Astrocyte (in vitro differentiated cells and primary cell): Measurements from ENCODE around the gene PDF. TPM values are rescaled to one million over a fixed set of nuclear protein-coding genes. Genes with fewer than 3 reads are reported as not detected.

Source experiments
- DNase-seq: peaks from one replicate; pipeline ENCODE4 v3.0.0-alpha.2; 2010; ENCODE audit warnings: low read depth
- FAIRE-seq: peaks from 2 replicates; lab custom pipeline; 2011; peaks lifted over from hg19 to GRCh38; lab: Jason Lieb, UNC
- H2AFZ ChIP-seq: 2 replicates; pipeline ENCODE4 v1.6.0; 2012; ENCODE audit warnings: low read depth, low read length, inconsistent platforms
- H3K27ac ChIP-seq: 2 replicates; pipeline ENCODE4 v1.5.1; 2011; ENCODE audit warnings: low read depth, low read length, inconsistent platforms
- H3K27me3 ChIP-seq: 2 replicates; pipeline ENCODE4 v1.6.0; 2011; ENCODE audit warnings: low read length, inconsistent platforms; ENCODE audit not compliant: insufficient read depth
- H3K36me3 ChIP-seq: 2 replicates; pipeline ENCODE4 v1.5.1; 2011; ENCODE audit warnings: low read length, inconsistent platforms; ENCODE audit not compliant: insufficient read depth
- H3K4me1 ChIP-seq: 2 replicates; pipeline ENCODE4 v1.5.1; 2011; ENCODE audit warnings: low read length, inconsistent platforms; ENCODE audit not compliant: insufficient read depth
- H3K4me2 ChIP-seq: 2 replicates; pipeline ENCODE4 v1.6.0; 2012; ENCODE audit warnings: low read length, inconsistent platforms
- H3K4me3 ChIP-seq: 2 replicates; pipeline ENCODE4 v1.5.1; 2011; ENCODE audit warnings: low read depth, mild to moderate bottlenecking, low read length, inconsistent platforms; ENCODE audit not compliant: insufficient read depth
- H3K79me2 ChIP-seq: 2 replicates; pipeline ENCODE4 v1.6.0; 2012; ENCODE audit warnings: mild to moderate bottlenecking, low read length, inconsistent platforms; ENCODE audit not compliant: insufficient read depth
- H3K9ac ChIP-seq: 2 replicates; pipeline ENCODE4 v1.6.0; 2012; ENCODE audit warnings: mild to moderate bottlenecking, low read length, inconsistent platforms
- H3K9me3 ChIP-seq: 2 replicates; pipeline ENCODE4 v1.5.1; 2012; ENCODE audit warnings: low read depth, mild to moderate bottlenecking, low read length, inconsistent platforms; ENCODE audit not compliant: insufficient read depth
- H4K20me1 ChIP-seq: 2 replicates; pipeline ENCODE4 v1.6.0; 2012; ENCODE audit warnings: low read length, inconsistent platforms; ENCODE audit not compliant: insufficient read depth
- H3K27ac Mint-ChIP-seq: one replicate; pipeline ENCODE4 v1.8.0; 2021; ENCODE audit warnings: mild to moderate bottlenecking, mixed read lengths; ENCODE audit not compliant: unreplicated experiment
- H3K27me3 Mint-ChIP-seq: one replicate; pipeline ENCODE4 v1.8.0; 2021; ENCODE audit warnings: low read depth, mixed read lengths; ENCODE audit not compliant: unreplicated experiment
- H3K36me3 Mint-ChIP-seq: one replicate; pipeline ENCODE4 v1.8.0; 2021; ENCODE audit warnings: low read depth, mixed read lengths; ENCODE audit not compliant: unreplicated experiment
- H3K4me1 Mint-ChIP-seq: one replicate; pipeline ENCODE4 v1.8.0; 2021; ENCODE audit warnings: low read depth, mixed read lengths; ENCODE audit not compliant: unreplicated experiment
- H3K4me3 Mint-ChIP-seq: one replicate; pipeline ENCODE4 v1.8.0; 2021; ENCODE audit warnings: mild to moderate bottlenecking, moderate library complexity, mixed read lengths; ENCODE audit not compliant: unreplicated experiment
- H3K9me3 Mint-ChIP-seq: one replicate; pipeline ENCODE4 v1.8.0; 2021; ENCODE audit warnings: mild to moderate bottlenecking, mixed read lengths; ENCODE audit not compliant: unreplicated experiment
- CTCF ChIP-seq: IDR thresholded peaks from 2 replicates; pipeline ENCODE4 v1.5.1; 2011; ENCODE audit warnings: low read depth, mild to moderate bottlenecking, inconsistent platforms, low read length, moderate library complexity; ENCODE audit not compliant: insufficient read depth
- EZH2 ChIP-seq: IDR thresholded peaks from 2 replicates; pipeline ENCODE4 v1.6.1; 2012; ENCODE audit warnings: mild to moderate bottlenecking, low read length, inconsistent platforms; ENCODE audit not compliant: insufficient read depth
- total RNA-seq: library from RNA; stranded (reverse); gene quantifications from 2 replicates; pipeline ENCODE4 v1.2.1, GENCODE V29; 2021

Gene PDF
- total RNA-seq, 1 donor from 2014 or later: 14.9 TPM

GRCh38 chr16:69334696-69335095 lies 4.3 kb upstream of the PDF start:
- no peaks in the 10 kb centered on the region for H3K9me3 Mint-ChIP-seq
- no peak for FAIRE-seq
- Histone ChIP-seq H3K27me3 (no peaks in the 10 kb centered on the region), H3K27ac (no peak overlapping the region), H3K4me1 (peaks cover 14% of the 10 kb centered on the region), H3K79me2 (peaks cover 69% of the 10 kb centered on the region), H3K9ac (no peak overlapping the region), H4K20me1 (peaks cover 5% of the 10 kb centered on the region), H2AFZ (no peak overlapping the region), H3K4me2 (no peak overlapping the region), H3K36me3 (peaks cover 25% of the 10 kb centered on the region), H3K4me3 (no peak overlapping the region), H3K9me3 (no peaks in the 10 kb centered on the region)
- TF ChIP-seq CTCF (no peak), EZH2 (no peak)
- DNase-seq: no peak
- peaks cover 10% of the 10 kb centered on the region for H3K4me1 Mint-ChIP-seq
- H3K27ac Mint-ChIP-seq: no peak overlapping the region
- peaks cover 12% of the 10 kb centered on the region for H3K36me3 Mint-ChIP-seq
- H3K27me3 Mint-ChIP-seq: no peaks in the 10 kb centered on the region
- no peak overlapping the region for H3K4me3 Mint-ChIP-seq

- Histone ChIP-seq H3K27ac (peak overlapping the region; percentile 26), H3K79me2 (peaks cover 75% of the 10 kb centered on the region), H3K9me3 (no peaks in the 10 kb centered on the region), H3K4me2 (peak overlapping the region; percentile 96), H3K36me3 (peaks cover 36% of the 10 kb centered on the region), H3K9ac (peak overlapping the region; percentile 85), H3K4me3 (peak overlapping the region; percentile 58), H4K20me1 (peaks cover 48% of the 10 kb centered on the region), H3K4me1 (peaks cover 28% of the 10 kb centered on the region), H3K27me3 (no peaks in the 10 kb centered on the region), H2AFZ (peak overlapping the region; percentile 45)
- no peaks in the 10 kb centered on the region for H3K9me3 Mint-ChIP-seq
- peak overlapping the region; percentile 88 for H3K4me3 Mint-ChIP-seq
- DNase-seq: no peak
- H3K27ac Mint-ChIP-seq: peak overlapping the region; percentile 85
- FAIRE-seq: no peak
- TF ChIP-seq EZH2 (no peak), CTCF (no peak)
- peaks cover 19% of the 10 kb centered on the region for H3K36me3 Mint-ChIP-seq
- H3K27me3 Mint-ChIP-seq: no peaks in the 10 kb centered on the region
- peaks cover 20% of the 10 kb centered on the region for H3K4me1 Mint-ChIP-seq
These were observed 761 bp downstream of the PDF start for GRCh38 chr16:69329369-69330285.
